SK-N-SH treated with all-trans-retinoic acid at 6 μM for 48 hours (cell line): ENCODE data around the gene HRH3.

Source experiments
- CSDC2 ChIP-seq: fragments of 250-450 bp; sonication (Bioruptor Pico); IDR thresholded peaks from 2 replicates; pipeline ENCODE4 v1.5.0; 2020; ENCODE audit warnings: mild to moderate bottlenecking, moderate library complexity
- ZFP3 ChIP-seq: fragments of 250-450 bp; sonication (Bioruptor Pico); IDR thresholded peaks from 2 replicates; pipeline ENCODE4 v1.5.0; 2020; ENCODE audit warnings: mild to moderate bottlenecking, moderate library complexity
- ZNF565 ChIP-seq: fragments of 450-650 bp; formaldehyde crosslinking; conservative IDR thresholded peaks from 2 replicates; pipeline ENCODE4 v1.5.0; 2020; ENCODE audit warnings: low read depth, mild to moderate bottlenecking, moderate library complexity

- no peak for TF ChIP-seq ZNF565 (CRISPR knock-in tag)
- no peak for TF ChIP-seq CSDC2 (CRISPR knock-in tag)
- TF ChIP-seq ZFP3 (CRISPR knock-in tag): no peak
These were observed 21.1 kb downstream of the HRH3 start for GRCh38 chr20:62198931-62199330.
